ENCODE data around the gene KNTC1. TPM values are rescaled to one million over a fixed set of nuclear protein-coding genes. Genes with fewer than 3 reads are reported as not detected.
A peak's percentile ranks its signal among the peaks of the same experiment; 100 is the strongest.

KNTC1 gene
- total and polyA plus RNA-seq, 8 donors = 2.4 to 47.0 (median 14.1) TPM

GRCh38 chr12:122614839-122615238, 87.8 kb downstream of the KNTC1 start:
- Histone ChIP-seq H3K27ac (peak overlapping the region in 2 of 5 donors; percentile 29 to 63), H3K9me3 (no peaks in the 10 kb centered on the region), H3K27me3 (no peaks in the 10 kb centered on the region), H3K4me3 (no peak overlapping the region), H3K4me1 (no peaks in the 10 kb centered on the region), H3K36me3 (peaks cover 0 to 75% (median 59%) of the 10 kb centered on the region in 4 donors)
- intact Hi-C loops (cut with DNase I; ENCODE audit: low total_unique reads) = no loop called here
- WGBS, 5 donors = 73 to 89% (median 85%) methylated on average over 1 of the region's 1 CpG
- no peak for TF ChIP-seq POLR2A (IDR thresholded peaks at IDR 0.05)
- TF ChIP-seq EP300 (IDR thresholded peaks at IDR 0.05) = no peak
- no peak for TF ChIP-seq CTCF (IDR thresholded peaks at IDR 0.05)
- no peak for TF ChIP-seq POLR2AphosphoS5 (IDR thresholded peaks at IDR 0.05)
- DNase-seq = no peak

GRCh38 chr12:122615780-122616179, 88.7 kb downstream of the KNTC1 start:
- no peak for DNase-seq
- H3K4me1 ChIP-seq = no peaks in the 10 kb centered on the region
- peaks cover 3 to 76% (median 56%) of the 10 kb centered on the region in 4 donors for H3K36me3 ChIP-seq
- no peaks in the 10 kb centered on the region for H3K27me3 ChIP-seq
- no peaks in the 10 kb centered on the region for H3K9me3 ChIP-seq
- WGBS, 5 donors = 67 to 85% (median 71%) methylated on average over 4 of the region's 4 CpGs
- TF ChIP-seq POLR2A (IDR thresholded peaks at IDR 0.05) = no peak
- TF ChIP-seq EP300 (IDR thresholded peaks at IDR 0.05) = no peak
- intact Hi-C loops (cut with DNase I; ENCODE audit: low total_unique reads) = no loop called here
- H3K4me3 ChIP-seq = no peak overlapping the region
- H3K27ac ChIP-seq = peak overlapping the region in 2 of 5 donors; percentile 15 to 35

- no peak overlapping the region for H3K27ac ChIP-seq
- intact Hi-C loops (cut with DNase I; ENCODE audit: low total_unique reads) = no loop called here
- no peak for DNase-seq
- no peaks in the 10 kb centered on the region for H3K9me3 ChIP-seq
- no peaks in the 10 kb centered on the region for H3K4me1 ChIP-seq
- no peak overlapping the region for H3K4me3 ChIP-seq
- 63 to 75% (median 65%) methylated on average over 5 of the region's 5 CpGs for WGBS, 5 donors
- H3K36me3 ChIP-seq = no peaks in the 10 kb centered on the region
- TF ChIP-seq EP300 (IDR thresholded peaks at IDR 0.05) (no peak), POLR2A (IDR thresholded peaks at IDR 0.05) (no peak), POLR2AphosphoS5 (IDR thresholded peaks at IDR 0.05) (no peak), CTCF (IDR thresholded peaks at IDR 0.05) (no peak)
- no peaks in the 10 kb centered on the region for H3K27me3 ChIP-seq
Measured at GRCh38 chr12:122635471-122635870, 108.4 kb downstream of the KNTC1 start.

- H3K4me1 ChIP-seq = no peaks in the 10 kb centered on the region
- TF ChIP-seq CTCF (IDR thresholded peaks at IDR 0.05) = no peak
- TF ChIP-seq POLR2AphosphoS5 (IDR thresholded peaks at IDR 0.05) = no peak
- TF ChIP-seq POLR2A (IDR thresholded peaks at IDR 0.05) = no peak
- no peak for TF ChIP-seq EP300 (IDR thresholded peaks at IDR 0.05)
- intact Hi-C loops (cut with DNase I; ENCODE audit: low total_unique reads) = no loop called here
- no peak overlapping the region for H3K27ac ChIP-seq
- no peaks in the 10 kb centered on the region for H3K36me3 ChIP-seq
- no peaks in the 10 kb centered on the region for H3K9me3 ChIP-seq
- H3K4me3 ChIP-seq = no peak overlapping the region
- no peak for DNase-seq
- WGBS, 5 donors = 82 to 89% (median 87%) methylated on average over 7 of the region's 7 CpGs
- no peaks in the 10 kb centered on the region for H3K27me3 ChIP-seq
Measured at GRCh38 chr12:122643207-122643805, 116.3 kb downstream of the KNTC1 start.

Data from stomach (tissue), 9 donors.